Naive B cell (primary cell): Measurements from ENCODE around the gene SPO11. TPM values are rescaled to one million over a fixed set of nuclear protein-coding genes. Genes with fewer than 3 reads are reported as not detected.
A peak's percentile ranks its signal among the peaks of the same experiment; 100 is the strongest.
"Not testable (repeated sequence)": the region's sequence is repeated elsewhere in the genome, so short reads cannot be mapped to it uniquely, and the experiment has no call there.

Source experiments
- ATAC-seq, 2 donors: fragments of 150-1000 bp; cut with Tn5 transposase; 2 replicates each; pipeline ENCODE4 v1.10.0; 2021; ENCODE audit warnings: low read depth in 2 of 2, mild to moderate bottlenecking in 2 of 2, moderate library complexity in 2 of 2
- DNase-seq: peaks from one replicate; pipeline ENCODE4 v3.0.0; 2022
- H3K27ac Mint-ChIP-seq, 6 donors: one replicate each; pipeline ENCODE4 v1.8.0; 2020 to 2022; ENCODE audit warnings: mild to moderate bottlenecking in 6 of 6, mixed read lengths in 6 of 6, moderate library complexity in 5 of 6, inconsistent platforms in 2 of 6
- H3K27me3 Mint-ChIP-seq, 3 donors: one replicate each; pipeline ENCODE4 v1.8.0; 2021 to 2022; ENCODE audit warnings: mixed read lengths in 3 of 3, mild to moderate bottlenecking in 1 of 3
- H3K36me3 Mint-ChIP-seq, 2 donors: one replicate each; pipeline ENCODE4 v1.8.0; 2020 to 2022; ENCODE audit warnings: mixed read lengths in 2 of 2, inconsistent platforms in 1 of 2, mild to moderate bottlenecking in 1 of 2
- H3K4me1 Mint-ChIP-seq, 3 donors: one replicate each; pipeline ENCODE4 v1.8.0; 2020 to 2022; ENCODE audit warnings: mixed read lengths in 3 of 3, inconsistent platforms in 1 of 3, mild to moderate bottlenecking in 1 of 3, moderate library complexity in 1 of 3
- H3K4me3 Mint-ChIP-seq, 8 donors: one replicate each; pipeline ENCODE4 v1.8.0; 2020 to 2022; ENCODE audit warnings: mild to moderate bottlenecking in 8 of 8, mixed read lengths in 8 of 8, moderate library complexity in 8 of 8, inconsistent platforms in 2 of 8
- H3K9me3 Mint-ChIP-seq, 7 donors: one replicate each; pipeline ENCODE4 v1.8.0; 2020 to 2022; ENCODE audit warnings: mixed read lengths in 7 of 7, mild to moderate bottlenecking in 5 of 7, inconsistent platforms in 2 of 7, moderate library complexity in 1 of 7
- polyA plus RNA-seq, 6 donors: library from polyadenylated mRNA; unstranded; fragments of 300-500 nt; fragmentation: Illumina TruSeq; gene quantifications; one replicate each; pipeline ENCODE4 v1.2.3, GENCODE V29; 2021; ENCODE audit warnings: low read depth in 6 of 6

SPO11 gene
- polyA plus RNA-seq, 6 donors from 2014 or later, result not detected

- ATAC-seq, result no peak
- H3K4me1 Mint-ChIP-seq, result no peaks in the 10 kb centered on the region
These were observed 2.8 kb downstream of the SPO11 start for GRCh38 chr20:57332105-57333089.

GRCh38 chr20:57335392-57335791 lies 5.8 kb downstream of the SPO11 start:
- Mint-ChIP-seq H3K9me3 (no peaks in the 10 kb centered on the region), H3K36me3 (no peaks in the 10 kb centered on the region), H3K4me3 (no peak overlapping the region), H3K27me3 (peaks cover 21 to 40% (median 30%) of the 10 kb centered on the region in 3 donors), H3K4me1 (no peaks in the 10 kb centered on the region), H3K27ac (no peak overlapping the region)
- no peak for DNase-seq
- ATAC-seq, result no peak

More at GRCh38 chr20:57332105-57333089, 2.8 kb downstream of the SPO11 start:
- DNase-seq, result no peak
- Mint-ChIP-seq H3K27me3 (peaks cover 29 to 46% (median 41%) of the 10 kb centered on the region in 3 donors), H3K27ac (no peak overlapping the region), H3K4me3 (no peak overlapping the region), H3K36me3 (no peaks in the 10 kb centered on the region), H3K9me3 (no peaks in the 10 kb centered on the region)

- ATAC-seq, result no peak
These were observed 12.1 kb downstream of the SPO11 start for GRCh38 chr20:57341663-57342062.

GRCh38 chr20:57342829-57343228 lies 13.2 kb downstream of the SPO11 start:
- ATAC-seq (no peak), DNase-seq (no peak)
- H3K27ac Mint-ChIP-seq, result no peak overlapping the region
- H3K36me3 Mint-ChIP-seq, result no peaks in the 10 kb centered on the region
- H3K27me3 Mint-ChIP-seq, result peaks cover 16 to 37% (median 31%) of the 10 kb centered on the region in 3 donors
- H3K9me3 Mint-ChIP-seq, result no peaks in the 10 kb centered on the region
- no peaks in the 10 kb centered on the region for H3K4me1 Mint-ChIP-seq
- no peak overlapping the region for H3K4me3 Mint-ChIP-seq

More at GRCh38 chr20:57341663-57342062, 12.1 kb downstream of the SPO11 start:
- peaks cover 11 to 38% (median 26%) of the 10 kb centered on the region in 3 donors for H3K27me3 Mint-ChIP-seq
- DNase-seq, result no peak
- H3K36me3 Mint-ChIP-seq, result no peaks in the 10 kb centered on the region
- H3K9me3 Mint-ChIP-seq, result no peaks in the 10 kb centered on the region
- H3K27ac Mint-ChIP-seq, result no peak overlapping the region
- no peaks in the 10 kb centered on the region for H3K4me1 Mint-ChIP-seq
- H3K4me3 Mint-ChIP-seq, result no peak overlapping the region

- Mint-ChIP-seq H3K4me3 (peak overlapping the region in 1 of 8 donors; percentile 41), H3K27me3 (peaks cover 18 to 33% (median 25%) of the 10 kb centered on the region in 3 donors), H3K9me3 (no peaks in the 10 kb centered on the region), H3K4me1 (peaks cover 0 to 5% (median under 1%) of the 10 kb centered on the region in 3 donors), H3K27ac (no peak overlapping the region), H3K36me3 (no peaks in the 10 kb centered on the region)
- DNase-seq (peak; percentile 36), ATAC-seq (peak in 1 of 2 donors; percentile 35)
These were observed 16.9 kb downstream of the SPO11 start for GRCh38 chr20:57346477-57346876.

- peaks cover 16 to 24% (median 18%) of the 10 kb centered on the region in 3 donors for H3K27me3 Mint-ChIP-seq
- no peaks in the 10 kb centered on the region for H3K36me3 Mint-ChIP-seq
- H3K27ac Mint-ChIP-seq, result no peak overlapping the region
- DNase-seq (no peak), ATAC-seq (no peak)
- H3K9me3 Mint-ChIP-seq, result no peaks in the 10 kb centered on the region
- peaks cover 9 to 14% (median 9%) of the 10 kb centered on the region in 3 donors for H3K4me1 Mint-ChIP-seq
- peak overlapping the region in 1 of 8 donors; percentile 71 for H3K4me3 Mint-ChIP-seq
These were observed 17.8 kb downstream of the SPO11 start for GRCh38 chr20:57347393-57347792.

GRCh38 chr20:57348200-57348921 lies 18.8 kb downstream of the SPO11 start:
- Mint-ChIP-seq H3K4me1 (peaks cover 15 to 24% (median 15%) of the 10 kb centered on the region in 3 donors), H3K4me3 (peak overlapping the region in 1 of 8 donors; percentile 71)
- H3K27ac Mint-ChIP-seq, result not testable (repeated sequence)

GRCh38 chr20:57348922-57349574 lies 19.4 kb downstream of the SPO11 start:
- ATAC-seq, H3K27ac Mint-ChIP-seq, H3K36me3 Mint-ChIP-seq, DNase-seq, H3K9me3 Mint-ChIP-seq: not testable (repeated sequence)
- Mint-ChIP-seq H3K27me3 (peaks cover 9 to 19% (median 12%) of the 10 kb centered on the region in 3 donors), H3K4me1 (peaks cover 15 to 26% (median 18%) of the 10 kb centered on the region in 3 donors), H3K4me3 (peak overlapping the region in 6 of 8 donors; percentile 22 to 95 (median 63))

More at GRCh38 chr20:57348200-57348921, 18.8 kb downstream of the SPO11 start:
- peaks cover 9 to 19% (median 12%) of the 10 kb centered on the region in 3 donors for H3K27me3 Mint-ChIP-seq
- not testable (repeated sequence) for ATAC-seq, DNase-seq, H3K9me3 Mint-ChIP-seq, H3K36me3 Mint-ChIP-seq

GRCh38 chr20:57350081-57350710 lies 20.6 kb downstream of the SPO11 start:
- no peak for DNase-seq

GRCh38 chr20:57350726-57351041 lies 21.1 kb downstream of the SPO11 start:
- Mint-ChIP-seq H3K27ac (peak overlapping the region in 4 of 6 donors; percentile 78 to 91 (median 85)), H3K4me3 (peak overlapping the region; percentile 83 to 95 (median 91)), H3K27me3 (peaks cover 9 to 12% (median 11%) of the 10 kb centered on the region in 3 donors), H3K4me1 (peaks cover 15 to 26% (median 18%) of the 10 kb centered on the region in 3 donors)
- not testable (repeated sequence) for H3K36me3 Mint-ChIP-seq, ATAC-seq, H3K9me3 Mint-ChIP-seq, DNase-seq

More at GRCh38 chr20:57350081-57350710, 20.6 kb downstream of the SPO11 start:
- peaks cover 9 to 12% (median 11%) of the 10 kb centered on the region in 3 donors for H3K27me3 Mint-ChIP-seq
- no peaks in the 10 kb centered on the region for H3K9me3 Mint-ChIP-seq
- no peak for ATAC-seq
- peaks cover 15 to 26% (median 18%) of the 10 kb centered on the region in 3 donors for H3K4me1 Mint-ChIP-seq
- H3K27ac Mint-ChIP-seq, result peak overlapping the region in 4 of 6 donors; percentile 59 to 79 (median 74)
- peaks cover under 1 to 6% of the 10 kb centered on the region in 2 donors for H3K36me3 Mint-ChIP-seq
- H3K4me3 Mint-ChIP-seq, result peak overlapping the region; percentile 67 to 95 (median 78)

- Mint-ChIP-seq H3K27me3 (peaks cover 9 to 11% (median 11%) of the 10 kb centered on the region in 3 donors), H3K27ac (peak within 1 kb of the TSS; percentile 78 to 93 (median 88)), H3K4me1 (peaks cover 15 to 26% (median 18%) of the 10 kb centered on the region in 3 donors), H3K9me3 (no peaks in the 10 kb centered on the region), H3K36me3 (peaks cover 8 to 9% of the 10 kb centered on the region in 2 donors), H3K4me3 (peak within 1 kb of the TSS; percentile 83 to 95 (median 91))
- ATAC-seq (peak; percentile 86 to 88), DNase-seq (peak; percentile 83)
These were observed 21.6 kb downstream of the SPO11 start, which contains the start of gene RAE1 for GRCh38 chr20:57351042-57351783. TSS of gene RAE1 (plus strand) at chr20:57351255. CDS start at chr20:57354039, 2,784 bp downstream.

- peak overlapping the region in 1 of 6 donors; percentile 81 for H3K27ac Mint-ChIP-seq
- H3K4me3 Mint-ChIP-seq, result peak overlapping the region in 7 of 8 donors; percentile 53 to 95 (median 89)
- DNase-seq, result no peak
- no peaks in the 10 kb centered on the region for H3K9me3 Mint-ChIP-seq
- peaks cover 15 to 26% (median 18%) of the 10 kb centered on the region in 3 donors for H3K4me1 Mint-ChIP-seq
- H3K36me3 Mint-ChIP-seq, result peaks cover 8 to 14% of the 10 kb centered on the region in 2 donors
- H3K27me3 Mint-ChIP-seq, result peaks cover 7 to 9% (median 8%) of the 10 kb centered on the region in 3 donors
- ATAC-seq, result no peak
These were observed 22.7 kb downstream of the SPO11 start for GRCh38 chr20:57352305-57352704.
